K562 (cell line): ENCODE data around the gene CAPN5. TPM values are rescaled to one million over a fixed set of nuclear protein-coding genes. Genes with fewer than 3 reads are reported as not detected.

Experiments
- CEBPZ ChIP-seq: fragments of 150-350 bp; IDR thresholded peaks from 2 replicates; pipeline ENCODE4 v1.6.1; 2014; ENCODE audit warnings: low read depth, mild to moderate bottlenecking, low read length, borderline replicate concordance
- E4F1 ChIP-seq: fragments of 250-450 bp; sonication (Bioruptor Pico); IDR thresholded peaks from 2 replicates; pipeline ENCODE4 v1.5.0; 2021; ENCODE audit warnings: mild to moderate bottlenecking, borderline replicate concordance
- GTF2A2 ChIP-seq: IDR thresholded peaks from 2 replicates; pipeline ENCODE4 v1.6.1; 2016; ENCODE audit warnings: mild to moderate bottlenecking, missing genetic modification characterization, missing compliant biosample characterization
- U2AF2 ChIP-seq: fragments of 200-400 bp; formaldehyde crosslinking; optimal IDR thresholded peaks from 2 replicates; pipeline ENCODE3; 2017; ENCODE audit warnings: low read depth, mild to moderate bottlenecking, low read length
- ZC3H11A ChIP-seq: IDR thresholded peaks from 2 replicates; pipeline ENCODE4 v1.6.1; 2012; ENCODE audit warnings: low read depth, low read length, improper control_type of control experiment
- ZC3H8 ChIP-seq: fragments of 450-650 bp; IDR thresholded peaks from 2 replicates; pipeline ENCODE4 v1.6.1; 2017
- ZFP36 ChIP-seq: fragments of 150-350 bp; IDR thresholded peaks from 2 replicates; pipeline ENCODE4 v1.6.1; 2018; ENCODE audit warnings: low read length, low read depth; ENCODE audit not compliant: partially characterized antibody
- ZNF311 ChIP-seq: fragments of 250-450 bp; sonication (Bioruptor Pico); IDR thresholded peaks from 2 replicates; pipeline ENCODE4 v1.4.0; 2020; ENCODE audit warnings: mild to moderate bottlenecking, moderate library complexity
- ZNF318 ChIP-seq, 2 experiments: fragments of 450-650 bp; IDR thresholded peaks; 2 replicates each; pipeline ENCODE4 v1.6.1; 2016; ENCODE audit warnings: mild to moderate bottlenecking in 2 of 2, borderline replicate concordance in 1 of 2, low read depth in 1 of 2, moderate library complexity in 1 of 2
- ZNF668 ChIP-seq: fragments of 250-450 bp; sonication (Bioruptor Pico); IDR thresholded peaks from 2 replicates; pipeline ENCODE4 v1.8.0; 2022; ENCODE audit warnings: mild to moderate bottlenecking, inconsistent platforms
- polyA plus RNA-seq, 8 experiments: library from polyadenylated mRNA; depleted of rRNA in 4 of 8; stranded (reverse) in 5 of 8; unstranded in 3 of 8; fragments of >200 nt; fragmentation: Nextera tagmentation in 2 of 8; fragmentation: Illumina TruSeq in 1 of 8; extraction: Ambion mirVana in 2 of 8; extraction: Trizol in 1 of 8; gene quantifications; 2 replicates each; pipeline versions ENCODE4 v1.2.1 to v1.2.3, GENCODE V29; 2011 to 2014; ENCODE audit warnings: inconsistent platforms in 1 of 8, missing spikeins in 1 of 8
- total RNA-seq, 7 experiments: library from RNA; depleted of rRNA in 6 of 7; stranded (reverse); fragments of >200 nt in 6 of 7; fragmentation: Illumina TruSeq in 2 of 7; extraction: Trizol in 2 of 7; gene quantifications; 2 replicates each; pipeline versions ENCODE4 v1.2.1 to v1.2.3, GENCODE V29; 2011 to 2021; ENCODE audit warnings: low replicate concordance in 1 of 7

The CAPN5 gene
- total and polyA plus RNA-seq, 9 of the 15 experiments (the other 6 are each of a cell fraction or from before 2014, with no cell fraction given): 0.04 to 0.44 (median 0.14) TPM; not detected in 2

- TF ChIP-seq CEBPZ: no peak
- TF ChIP-seq E4F1 (CRISPR knock-in tag): no peak
- no peak for TF ChIP-seq U2AF2
- no peak for TF ChIP-seq ZNF311 (CRISPR knock-in tag)
- TF ChIP-seq ZNF668 (CRISPR knock-in tag): no peak
- TF ChIP-seq ZC3H8: no peak
- TF ChIP-seq GTF2A2 (tag): no peak
- no peak for TF ChIP-seq ZC3H11A
- no peak for TF ChIP-seq ZNF318 (IDR thresholded peaks at IDR 0.05; ENCODE audit: borderline replicate concordance in 1 of 2, low read depth in 1 of 2)
- no peak for TF ChIP-seq ZFP36
Measured at GRCh38 chr11:77110836-77111235, 44.1 kb downstream of the CAPN5 start (continued).
